ENCODE results near the gene FSHR. TPM values are rescaled to one million over a fixed set of nuclear protein-coding genes. Genes with fewer than 3 reads are reported as not detected.

The FSHR gene
- total RNA-seq, 2 donors from 2014 or later = not detected

DNA sequence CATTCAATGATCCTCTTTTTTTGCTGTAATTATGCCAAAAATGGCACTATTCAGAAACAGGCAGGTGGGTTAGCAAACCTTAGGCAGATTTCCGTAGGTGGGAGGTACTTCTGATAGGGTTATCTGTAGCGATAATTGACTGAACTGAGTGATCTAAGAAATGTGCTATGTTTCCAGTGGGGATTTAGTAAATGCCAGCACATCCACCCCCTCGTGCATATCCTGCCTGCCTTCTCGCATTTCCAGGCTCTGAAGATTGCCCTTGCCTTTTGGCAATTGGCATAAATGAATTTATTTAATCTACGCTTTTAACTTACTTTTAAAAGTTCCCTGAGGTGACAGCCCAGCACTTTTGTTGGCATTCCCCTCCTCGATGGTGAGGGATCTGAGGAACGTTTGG is 576 bp upstream of the FSHR start:
- ATAC-seq (no peak), DNase-seq (ENCODE audit: low spot score) (no peak)
- H3K27me3 Mint-ChIP-seq = no peaks in the 10 kb centered on the region
- H3K4me1 Mint-ChIP-seq (ENCODE audit: low read depth in 2 of 2) = no peaks in the 10 kb centered on the region
- H3K36me3 Mint-ChIP-seq = no peaks in the 10 kb centered on the region
- H3K4me3 Mint-ChIP-seq = no peak overlapping the region
- H3K9me3 Mint-ChIP-seq = peaks cover 7% of the 10 kb centered on the region
- no peak overlapping the region for H3K27ac Mint-ChIP-seq

DNA sequence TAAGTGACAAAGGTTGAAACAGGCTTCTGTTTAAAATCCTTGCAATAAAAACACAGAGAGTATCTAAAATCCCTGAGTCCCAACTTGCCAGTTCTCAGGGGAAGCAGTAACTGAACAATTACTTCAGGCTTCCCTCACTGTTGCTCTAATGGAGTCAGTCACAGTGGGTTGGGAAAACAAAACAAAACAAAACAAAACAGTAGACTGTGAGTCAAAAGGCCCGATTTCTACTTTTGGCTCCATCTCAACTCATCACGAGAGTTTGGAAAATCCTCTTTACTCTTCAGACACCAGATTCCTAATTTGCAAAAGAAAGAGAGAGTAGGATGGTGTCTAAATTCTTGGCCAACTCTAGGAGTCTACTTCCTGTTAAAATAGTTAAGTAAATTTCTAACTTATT is 1.1 kb downstream of the FSHR start:
- Mint-ChIP-seq H3K4me3 (no peak overlapping the region), H3K27me3 (no peaks in the 10 kb centered on the region), H3K9me3 (peaks cover 13% of the 10 kb centered on the region), H3K4me1 (ENCODE audit: low read depth in 2 of 2) (no peaks in the 10 kb centered on the region), H3K27ac (no peak overlapping the region), H3K36me3 (no peaks in the 10 kb centered on the region)
- ATAC-seq (no peak), DNase-seq (ENCODE audit: low spot score) (no peak)

DNA sequence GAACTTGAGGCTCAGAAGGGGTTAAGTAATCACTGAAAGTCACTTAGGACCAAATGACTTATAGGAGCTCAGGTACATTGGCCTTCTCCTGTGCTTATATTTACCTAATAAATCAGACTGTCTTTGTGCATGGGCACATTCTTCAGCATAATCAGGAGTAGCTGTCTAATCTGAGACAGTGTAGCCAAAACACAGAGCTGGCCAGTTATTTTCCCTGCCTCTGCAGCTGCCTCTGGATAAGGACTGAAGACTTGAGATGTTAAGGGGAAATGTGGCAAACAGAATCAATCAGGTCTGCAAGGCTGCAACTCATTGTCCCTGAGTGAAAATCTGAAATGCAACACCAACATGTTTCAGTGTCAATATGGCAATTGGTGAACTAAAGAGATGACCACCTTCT is 1.5 kb downstream of the FSHR start:
- DNase-seq (ENCODE audit: low spot score) (no peak), ATAC-seq (no peak)
- H3K27me3 Mint-ChIP-seq = no peaks in the 10 kb centered on the region
- H3K27ac Mint-ChIP-seq = no peak overlapping the region
- peaks cover 15% of the 10 kb centered on the region for H3K9me3 Mint-ChIP-seq
- no peaks in the 10 kb centered on the region for H3K4me1 Mint-ChIP-seq (ENCODE audit: low read depth in 2 of 2)
- H3K36me3 Mint-ChIP-seq = no peaks in the 10 kb centered on the region
- no peak overlapping the region for H3K4me3 Mint-ChIP-seq

DNA sequence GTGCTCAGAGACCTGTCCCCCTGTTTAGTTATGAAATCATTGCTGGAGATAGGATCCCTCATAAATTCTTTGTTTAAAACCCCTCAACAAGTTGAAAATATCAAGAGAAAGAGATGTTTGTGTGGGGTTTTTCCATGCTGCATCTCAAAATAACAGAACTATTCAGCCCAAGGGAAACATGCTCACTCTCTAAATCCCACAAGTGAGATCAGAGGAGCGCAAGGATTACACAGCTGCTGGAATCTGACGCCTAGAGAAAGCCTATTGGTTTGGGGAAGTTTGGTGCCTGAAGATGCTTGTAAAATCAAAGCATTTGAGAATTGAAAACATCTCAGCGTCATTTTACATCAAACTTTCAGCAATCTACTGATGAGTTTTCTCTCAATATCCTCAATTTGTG is 7.9 kb downstream of the FSHR start:
- peaks cover 8% of the 10 kb centered on the region for H3K9me3 Mint-ChIP-seq
- ATAC-seq = no peak
- no peaks in the 10 kb centered on the region for H3K27me3 Mint-ChIP-seq
- no peak overlapping the region for H3K4me3 Mint-ChIP-seq
- H3K4me1 Mint-ChIP-seq (ENCODE audit: low read depth in 2 of 2) = no peaks in the 10 kb centered on the region
- no peaks in the 10 kb centered on the region for H3K36me3 Mint-ChIP-seq
- no peak for DNase-seq (ENCODE audit: low spot score)
- H3K27ac Mint-ChIP-seq = no peak overlapping the region

DNA sequence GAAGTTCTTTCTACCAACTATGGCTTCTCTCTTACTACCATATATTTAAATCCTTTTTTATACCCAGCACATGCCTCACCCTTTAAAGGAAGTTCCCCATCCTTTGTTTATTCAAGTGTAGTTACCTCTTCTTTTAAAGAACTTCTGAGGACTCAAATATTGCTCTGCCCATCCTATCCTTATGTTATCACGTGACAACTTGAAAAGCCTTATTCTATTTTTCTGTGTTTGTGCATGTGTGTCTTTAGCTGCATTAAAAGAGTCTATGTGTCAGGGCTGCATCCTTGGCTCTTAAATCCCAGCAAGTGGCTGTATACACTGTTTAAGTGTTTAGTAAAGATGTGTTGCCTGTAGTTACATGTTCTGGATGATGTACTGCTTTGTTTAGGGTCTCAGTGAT is 22.5 kb downstream of the FSHR start:
- H3K27me3 Mint-ChIP-seq = no peaks in the 10 kb centered on the region

DNA sequence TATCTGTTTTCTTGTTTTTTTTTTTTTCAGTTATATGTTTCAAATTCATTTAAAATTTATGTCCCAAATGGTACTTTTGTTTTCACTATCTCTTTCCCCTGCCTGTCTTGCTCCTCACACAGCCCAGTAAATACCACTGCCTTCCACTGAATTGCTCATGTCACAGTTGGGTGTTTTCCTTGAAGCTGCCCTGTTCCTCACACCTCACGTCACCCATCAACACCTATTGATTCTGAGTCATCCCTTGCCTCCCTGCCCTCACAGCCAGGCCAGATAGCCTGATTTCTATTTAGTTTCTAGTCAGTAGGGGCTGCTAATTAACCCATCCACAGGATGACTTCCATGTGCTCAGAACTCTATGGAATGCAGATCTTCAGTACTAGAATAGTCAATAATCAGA is 25.3 kb downstream of the FSHR start:
- peaks cover 11% of the 10 kb centered on the region for H3K36me3 Mint-ChIP-seq
- no peaks in the 10 kb centered on the region for H3K27me3 Mint-ChIP-seq
- no peaks in the 10 kb centered on the region for H3K4me1 Mint-ChIP-seq (ENCODE audit: low read depth in 2 of 2)
- DNase-seq (ENCODE audit: low spot score) = no peak
- no peak overlapping the region for H3K27ac Mint-ChIP-seq
- peaks cover 21% of the 10 kb centered on the region for H3K9me3 Mint-ChIP-seq
- H3K4me3 Mint-ChIP-seq = no peak overlapping the region
- no peak for ATAC-seq

More for the DNA sequence above, 22.5 kb downstream of the FSHR start:
- no peak overlapping the region for H3K4me3 Mint-ChIP-seq
- DNase-seq (ENCODE audit: low spot score) (no peak), ATAC-seq (no peak)
- H3K9me3 Mint-ChIP-seq = peaks cover 11% of the 10 kb centered on the region
- H3K4me1 Mint-ChIP-seq (ENCODE audit: low read depth in 2 of 2) = no peaks in the 10 kb centered on the region
- no peak overlapping the region for H3K27ac Mint-ChIP-seq
- peaks cover 11% of the 10 kb centered on the region for H3K36me3 Mint-ChIP-seq

DNA sequence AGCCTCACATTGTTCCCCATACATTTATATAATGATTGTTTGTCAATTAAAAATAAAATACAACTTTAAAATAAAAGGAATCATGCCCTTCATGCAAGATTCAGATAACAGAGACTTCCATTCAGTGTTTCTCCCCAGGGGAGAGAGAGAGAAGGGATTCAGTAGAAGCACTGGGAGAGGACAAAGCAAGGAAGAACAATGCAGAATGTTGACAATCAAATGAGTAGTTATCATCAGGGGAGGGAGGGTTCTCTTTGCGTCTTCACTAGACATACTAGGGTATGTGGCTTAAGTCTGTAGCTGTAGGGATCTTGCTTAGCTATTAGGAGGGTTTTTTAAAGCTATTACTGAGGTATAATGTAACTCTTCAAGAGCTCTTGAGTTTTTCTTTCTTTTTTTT is 30.7 kb downstream of the FSHR start:
- Mint-ChIP-seq H3K27ac (no peak overlapping the region), H3K9me3 (peaks cover 17% of the 10 kb centered on the region)

DNA sequence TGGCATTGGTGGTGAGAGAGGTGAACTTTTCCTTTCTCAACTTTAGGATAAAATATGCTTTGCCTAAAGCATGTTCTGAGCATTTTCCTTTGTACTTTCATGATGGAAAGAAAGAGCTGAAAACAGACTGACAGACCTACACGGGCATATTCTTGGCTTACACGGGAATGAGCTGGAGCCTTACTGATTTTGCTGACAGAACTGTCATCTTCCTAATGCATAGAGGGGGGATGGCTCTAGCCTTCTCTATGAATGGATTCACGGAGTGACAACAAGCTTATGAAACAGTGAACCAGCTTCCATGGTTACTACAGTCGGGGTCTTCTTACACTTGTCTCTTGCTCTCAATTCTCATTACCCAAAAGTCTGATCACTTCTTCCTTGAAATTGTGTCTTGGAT is 32.2 kb downstream of the FSHR start:
- no peaks in the 10 kb centered on the region for H3K27me3 Mint-ChIP-seq
- H3K4me3 Mint-ChIP-seq = no peak overlapping the region
- ATAC-seq = no peak
- no peak for DNase-seq (ENCODE audit: low spot score)
- H3K36me3 Mint-ChIP-seq = no peaks in the 10 kb centered on the region
- no peaks in the 10 kb centered on the region for H3K4me1 Mint-ChIP-seq (ENCODE audit: low read depth in 2 of 2)
- H3K9me3 Mint-ChIP-seq = peaks cover 23% of the 10 kb centered on the region
- H3K27ac Mint-ChIP-seq = no peak overlapping the region

More for the DNA sequence above, 30.7 kb downstream of the FSHR start:
- no peak for ATAC-seq
- Mint-ChIP-seq H3K4me1 (ENCODE audit: low read depth in 2 of 2) (no peaks in the 10 kb centered on the region), H3K27me3 (no peaks in the 10 kb centered on the region), H3K4me3 (no peak overlapping the region), H3K36me3 (no peaks in the 10 kb centered on the region)
- DNase-seq (ENCODE audit: low spot score) = no peak

DNA sequence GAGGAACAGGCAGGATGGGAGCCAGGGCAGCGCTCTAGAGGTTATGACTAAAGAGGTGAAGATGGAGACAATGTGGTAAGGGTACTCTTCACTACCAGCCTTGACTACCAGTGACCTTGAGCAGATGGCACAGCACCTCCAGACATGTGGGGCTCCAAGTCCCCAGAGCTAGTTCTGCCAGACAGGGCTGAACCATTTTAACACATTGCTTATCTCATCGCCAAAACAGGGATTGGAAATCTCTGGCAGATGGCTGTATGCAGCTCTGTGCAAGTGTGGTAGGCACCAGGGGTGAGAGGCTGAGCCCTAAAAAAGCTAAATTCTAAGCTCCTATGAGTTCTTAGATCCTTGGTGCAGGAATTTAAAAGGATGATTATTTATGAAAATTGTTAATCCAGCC is 41.3 kb downstream of the FSHR start:
- Mint-ChIP-seq H3K36me3 (no peaks in the 10 kb centered on the region), H3K9me3 (peaks cover 20% of the 10 kb centered on the region), H3K27ac (no peak overlapping the region), H3K4me1 (ENCODE audit: low read depth in 2 of 2) (no peaks in the 10 kb centered on the region), H3K27me3 (no peaks in the 10 kb centered on the region), H3K4me3 (no peak overlapping the region)
- ATAC-seq (no peak), DNase-seq (ENCODE audit: low spot score) (no peak)

DNA sequence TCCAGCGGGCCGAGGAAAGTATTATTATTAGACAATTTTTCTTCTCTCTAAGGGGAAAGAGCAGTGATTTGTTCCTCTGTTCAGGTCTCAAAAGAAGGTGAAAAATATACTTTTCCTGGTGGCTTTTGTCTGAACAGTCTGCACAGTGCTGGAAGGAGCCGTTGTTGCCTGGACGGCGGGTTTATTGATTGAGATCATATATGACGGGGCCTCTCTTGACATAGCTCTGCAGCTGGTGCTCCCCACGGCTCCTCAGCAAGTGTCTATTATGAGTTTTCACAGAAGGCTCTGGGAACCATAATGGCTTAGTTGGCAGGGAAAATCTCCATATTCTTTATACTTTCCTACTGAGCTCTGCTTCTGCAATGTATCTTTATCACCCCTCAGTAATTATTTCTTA is 42.9 kb downstream of the FSHR start:
- no peak for ATAC-seq
- Mint-ChIP-seq H3K9me3 (peaks cover 18% of the 10 kb centered on the region), H3K36me3 (no peaks in the 10 kb centered on the region), H3K27ac (no peak overlapping the region), H3K27me3 (no peaks in the 10 kb centered on the region), H3K4me1 (ENCODE audit: low read depth in 2 of 2) (no peaks in the 10 kb centered on the region), H3K4me3 (no peak overlapping the region)
- no peak for DNase-seq (ENCODE audit: low spot score)

DNA sequence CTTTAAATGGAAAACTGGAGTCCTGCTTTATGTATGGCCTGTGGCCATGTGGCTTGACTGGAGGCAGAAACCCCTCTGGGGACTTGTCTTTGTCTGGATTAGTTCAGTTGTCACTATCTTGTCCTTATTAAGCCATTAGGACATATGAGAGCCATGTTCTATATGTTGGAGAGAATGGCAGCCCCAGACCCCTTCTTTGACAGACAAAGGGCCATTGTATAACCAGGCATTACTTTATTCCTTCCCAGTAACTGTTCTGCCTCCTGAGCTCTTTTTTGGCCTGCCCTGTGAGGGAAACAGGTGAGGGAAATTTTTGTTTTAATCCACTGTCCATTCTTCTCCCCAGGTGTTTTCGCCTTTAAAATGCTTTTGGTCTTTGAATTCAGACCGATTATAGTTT is 43.3 kb downstream of the FSHR start:
- H3K9me3 Mint-ChIP-seq = peaks cover 18% of the 10 kb centered on the region
- no peaks in the 10 kb centered on the region for H3K36me3 Mint-ChIP-seq
- no peak for DNase-seq (ENCODE audit: low spot score)
- no peak overlapping the region for H3K4me3 Mint-ChIP-seq
- ATAC-seq = no peak
- H3K27me3 Mint-ChIP-seq = no peaks in the 10 kb centered on the region
- no peaks in the 10 kb centered on the region for H3K4me1 Mint-ChIP-seq (ENCODE audit: low read depth in 2 of 2)
- H3K27ac Mint-ChIP-seq = no peak overlapping the region

DNA sequence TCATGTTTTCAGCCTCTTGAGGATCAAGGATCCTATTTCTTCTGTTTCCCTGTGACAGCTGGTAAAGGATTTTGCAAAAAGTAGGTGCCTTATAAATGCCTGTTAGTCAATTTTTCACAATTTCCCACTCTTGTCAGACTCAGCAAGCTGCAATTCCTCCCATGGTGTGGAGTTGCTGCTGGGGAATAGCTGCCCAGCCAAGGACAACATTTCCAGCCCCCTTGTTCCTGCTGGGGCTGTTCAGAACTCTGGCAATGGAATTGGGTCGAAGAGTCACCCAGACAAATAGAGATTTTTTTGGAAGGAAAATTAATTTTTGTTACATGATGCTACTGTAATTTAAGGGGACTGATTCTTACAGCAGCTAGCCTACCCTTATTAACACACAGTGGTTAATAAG is 43.7 kb downstream of the FSHR start:
- Mint-ChIP-seq H3K27me3 (no peaks in the 10 kb centered on the region), H3K36me3 (no peaks in the 10 kb centered on the region), H3K4me3 (no peak overlapping the region), H3K27ac (no peak overlapping the region), H3K4me1 (ENCODE audit: low read depth in 2 of 2) (no peaks in the 10 kb centered on the region), H3K9me3 (peaks cover 14% of the 10 kb centered on the region)
- DNase-seq (ENCODE audit: low spot score) = no peak
- no peak for ATAC-seq

DNA sequence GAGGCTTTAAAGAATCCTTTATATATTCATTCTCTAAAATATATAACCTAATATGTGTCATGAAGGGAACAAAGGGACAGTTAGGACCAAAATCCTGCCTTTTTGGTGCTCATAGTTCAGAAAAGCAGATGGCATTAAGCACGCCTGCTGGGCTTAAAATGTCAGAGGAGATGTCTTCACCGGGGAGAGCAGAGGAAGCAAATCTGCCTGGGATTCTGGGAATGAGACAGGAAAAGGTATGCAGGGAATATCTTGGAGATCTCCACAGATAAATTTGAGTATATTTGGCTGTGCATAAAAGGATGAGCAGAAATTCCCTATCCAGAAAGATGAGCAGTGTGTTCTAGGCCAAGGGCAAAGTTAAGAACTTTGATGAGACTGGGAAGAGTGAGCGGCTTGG is 45.5 kb downstream of the FSHR start:
- DNase-seq (ENCODE audit: low spot score) (no peak), ATAC-seq (no peak)
- Mint-ChIP-seq H3K4me3 (no peak overlapping the region), H3K27ac (no peak overlapping the region), H3K27me3 (no peaks in the 10 kb centered on the region), H3K36me3 (no peaks in the 10 kb centered on the region), H3K9me3 (peaks cover 12% of the 10 kb centered on the region), H3K4me1 (ENCODE audit: low read depth in 2 of 2) (no peaks in the 10 kb centered on the region)

DNA sequence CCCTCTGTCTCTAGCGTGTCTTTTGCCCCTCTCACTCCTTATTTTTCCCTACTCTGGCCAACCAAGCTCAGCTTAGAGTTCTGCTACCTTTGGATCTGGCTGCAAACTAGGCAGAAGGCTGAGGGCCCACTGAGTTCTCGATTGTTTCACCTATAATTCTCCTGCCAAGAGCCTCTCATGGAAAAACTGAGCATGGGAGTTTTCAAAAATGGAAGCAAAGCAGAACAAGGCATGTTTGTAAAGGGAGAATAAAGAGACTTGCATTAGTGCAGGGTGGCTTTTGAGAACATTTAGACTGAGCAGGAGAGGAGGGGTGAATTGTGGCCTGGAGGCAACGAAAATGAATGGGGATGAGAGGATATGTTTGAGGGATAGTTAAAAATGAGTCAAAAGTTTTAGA is 45.9 kb downstream of the FSHR start:
- no peaks in the 10 kb centered on the region for H3K36me3 Mint-ChIP-seq
- H3K4me3 Mint-ChIP-seq = no peak overlapping the region
- H3K9me3 Mint-ChIP-seq = peaks cover 12% of the 10 kb centered on the region
- H3K27ac Mint-ChIP-seq = no peak overlapping the region
- DNase-seq (ENCODE audit: low spot score) (no peak), ATAC-seq (no peak)
- no peaks in the 10 kb centered on the region for H3K4me1 Mint-ChIP-seq (ENCODE audit: low read depth in 2 of 2)
- no peaks in the 10 kb centered on the region for H3K27me3 Mint-ChIP-seq

DNA sequence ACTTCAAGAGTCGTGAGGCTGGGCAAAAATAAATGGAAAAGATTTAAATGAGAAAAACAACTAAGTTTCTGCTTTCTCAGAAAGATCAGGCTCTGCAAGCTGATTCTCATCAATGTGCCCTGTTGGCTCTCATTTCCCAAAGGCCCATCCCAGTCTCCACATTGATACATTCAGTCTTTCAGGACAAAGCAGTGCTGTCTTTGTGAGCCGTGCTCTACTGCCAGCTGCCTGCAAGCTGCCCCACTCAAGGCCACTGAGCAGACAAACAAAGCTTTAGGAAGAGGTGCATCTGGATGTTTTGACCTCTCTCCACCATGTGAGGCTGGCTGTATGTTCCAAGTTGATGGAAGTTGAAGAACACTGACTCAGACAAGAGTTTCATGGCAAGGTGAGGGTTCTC is 48.8 kb downstream of the FSHR start:
- DNase-seq (ENCODE audit: low spot score) (no peak), ATAC-seq (no peak)
- Mint-ChIP-seq H3K4me1 (ENCODE audit: low read depth in 2 of 2) (no peaks in the 10 kb centered on the region), H3K9me3 (peaks cover 27% of the 10 kb centered on the region), H3K36me3 (no peaks in the 10 kb centered on the region), H3K27me3 (no peaks in the 10 kb centered on the region), H3K27ac (no peak overlapping the region), H3K4me3 (no peak overlapping the region)

Measured in natural killer cell treated with Interleukin-12 subunit alpha and Interleukin-12 subunit beta and Interleukin-15 and Interleukin-18, amount 100 ng/mL, for 72 hours (primary cell).